NCI-H1092 (cell line): ENCODE measurements around the gene MPV17L2.
A peak's percentile ranks its signal among the peaks of the same experiment; 100 is the strongest.
"Not testable (repeated sequence)": the region's sequence is repeated elsewhere in the genome, so short reads cannot be mapped to it uniquely, and the experiment has no call there.

ENCODE experiments used
- DNase-seq: peaks from one replicate; lab custom pipeline; 2025; lab: John Stamatoyannopoulos, UW

Gene MPV17L2

GRCh38 chr19:18193388-18194180, 566 bp downstream of the MPV17L2 start:
- no peak for DNase-seq

- DNase-seq: no peak
These were observed 1.1 kb downstream of the MPV17L2 start for GRCh38 chr19:18194181-18194530.

DNA sequence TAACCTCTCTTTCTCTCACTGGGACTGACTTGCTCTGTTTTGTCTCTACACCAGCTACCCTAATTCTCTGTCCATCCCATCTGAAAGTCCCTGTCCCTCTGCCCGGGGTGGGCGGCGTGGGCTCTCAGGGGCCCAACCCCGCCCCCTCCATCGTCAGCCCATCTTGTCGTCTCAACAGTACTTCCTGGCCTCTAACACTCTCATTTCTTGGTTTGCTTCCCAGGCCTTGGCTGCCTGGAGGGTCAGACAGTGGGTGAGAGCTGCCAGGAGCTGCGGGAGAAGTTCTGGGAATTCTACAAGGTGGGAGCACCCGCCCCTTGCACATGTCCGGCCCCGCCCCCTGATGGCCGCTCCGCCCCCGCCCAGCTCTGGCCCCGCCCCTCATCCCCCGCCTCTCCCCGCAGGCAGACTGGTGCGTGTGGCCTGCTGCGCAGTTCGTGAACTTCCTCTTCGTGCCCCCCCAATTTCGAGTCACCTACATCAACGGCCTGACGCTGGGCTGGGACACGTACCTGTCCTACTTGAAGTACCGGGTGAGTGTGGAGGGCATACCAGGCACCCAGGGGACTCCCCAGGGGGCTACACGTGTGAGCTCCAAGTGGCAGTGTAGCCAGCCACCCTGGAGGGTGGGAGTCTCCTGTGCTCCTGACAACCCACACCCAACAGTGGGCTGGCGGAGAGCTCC, 1.7 kb downstream of the MPV17L2 start:
- DNase-seq: no peak

- no peak for DNase-seq
These were observed 3.5 kb downstream of the MPV17L2 start for GRCh38 chr19:18196511-18196845.

- DNase-seq: no peak
These were observed 4.3 kb downstream of the MPV17L2 start for GRCh38 chr19:18197306-18197705.

DNA sequence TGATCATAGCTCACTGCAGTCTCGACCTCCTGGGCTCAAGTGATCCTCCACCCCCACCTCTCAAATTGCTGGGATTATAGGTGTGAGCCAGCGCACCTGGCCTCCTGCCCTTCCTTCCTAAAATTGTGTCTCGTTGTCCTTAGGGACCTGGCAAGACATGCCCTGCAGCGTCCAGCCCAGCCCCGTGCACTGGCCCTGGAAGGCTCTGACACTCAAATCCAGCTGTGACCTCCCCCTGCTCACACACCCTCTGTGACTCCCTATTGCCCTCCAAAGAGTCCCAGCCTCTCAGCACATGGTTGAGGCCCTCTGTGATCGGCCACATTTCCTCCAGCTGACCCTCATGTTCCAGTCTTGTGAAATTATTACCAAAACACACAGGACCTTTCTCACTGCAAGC, 4.9 kb downstream of the MPV17L2 start:
- DNase-seq: no peak

GRCh38 chr19:18198374-18198773, 5.4 kb downstream of the MPV17L2 start:
- DNase-seq: no peak

DNA sequence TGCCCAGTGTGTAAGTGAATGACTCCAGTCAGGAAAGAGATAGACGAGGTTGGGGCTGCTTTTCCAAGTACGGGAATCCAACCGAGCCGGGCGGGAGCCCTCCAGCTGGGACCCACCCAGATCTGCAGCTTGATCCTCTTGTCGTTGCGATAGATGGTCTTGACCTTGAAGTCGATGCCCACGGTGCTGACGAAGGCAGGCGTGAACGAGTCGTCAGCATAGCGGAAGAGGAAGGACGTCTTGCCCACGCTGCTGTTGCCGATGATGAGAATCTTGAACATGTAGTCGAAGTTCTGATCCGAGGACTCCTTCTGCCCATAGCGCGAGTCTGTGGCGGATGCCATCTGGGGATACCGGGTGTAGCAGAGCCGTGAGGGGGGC, 9.4 kb downstream of the MPV17L2 start:
- no peak for DNase-seq

DNA sequence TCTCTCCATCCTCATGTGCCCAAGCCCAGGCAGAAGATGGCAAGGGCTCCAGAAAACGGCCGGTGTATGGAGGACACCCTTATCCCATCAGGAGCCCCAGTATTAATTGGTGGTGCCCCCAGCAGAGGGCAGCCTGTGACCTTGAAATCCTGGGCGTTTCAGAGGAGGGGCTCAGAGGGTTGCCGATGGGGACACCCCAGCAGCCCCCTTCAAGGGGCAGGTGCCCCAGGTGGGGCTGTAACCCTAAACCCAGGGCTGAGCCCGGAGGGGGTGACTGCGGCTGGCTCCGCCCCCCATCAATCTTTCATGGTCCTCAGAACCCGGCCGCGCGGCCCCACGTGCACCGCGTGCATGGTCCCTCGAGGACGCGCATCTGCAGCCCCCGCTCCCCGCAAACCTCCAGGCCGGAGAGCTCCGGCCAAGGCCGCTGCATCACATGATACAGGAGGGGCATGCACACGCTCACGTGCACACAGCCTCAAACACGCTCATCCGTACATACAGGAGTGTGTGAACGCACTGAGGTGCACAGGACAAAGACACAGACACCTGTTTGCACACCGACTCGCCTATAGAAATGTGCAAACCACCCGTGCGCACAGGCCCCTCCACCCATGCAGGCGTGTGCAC, 9.9 kb downstream of the MPV17L2 start:
- peak; percentile 26 for DNase-seq

- DNase-seq: no peak
These were observed 10.4 kb downstream of the MPV17L2 start for GRCh38 chr19:18203408-18203862.

DNA sequence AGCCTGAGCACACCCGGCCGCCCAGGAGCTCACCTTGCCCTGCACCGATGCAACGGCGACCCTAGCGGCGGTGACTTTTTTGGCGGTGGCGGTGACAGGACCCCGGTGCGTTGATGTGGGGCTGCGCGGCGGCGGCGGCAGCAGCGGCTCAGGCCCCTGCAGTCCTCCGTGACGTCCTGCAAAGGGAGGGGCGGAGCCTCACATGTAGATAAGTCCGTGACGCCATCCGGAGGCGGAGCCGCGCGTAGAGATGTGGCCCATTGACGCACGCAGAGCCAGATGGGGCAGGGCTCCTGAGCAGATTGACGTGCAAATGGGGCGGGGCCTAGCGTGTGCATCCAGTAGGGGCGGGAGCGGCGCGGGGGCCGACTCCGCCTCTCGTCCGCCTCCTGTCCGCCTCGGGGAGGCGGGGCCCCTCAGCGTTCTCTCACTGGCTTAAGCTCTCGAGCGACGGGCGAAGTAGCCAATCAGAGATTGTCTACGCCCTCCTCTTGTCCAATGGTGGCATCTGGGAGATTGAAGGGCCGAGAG, 10.9 kb downstream of the MPV17L2 start, which contains the start of gene RAB3A:
Gene RAB3A (minus strand): TSS at position 180 of the 531 bp plus-strand sequence. CDS start 1,302 bp downstream, outside the sequence.
- peak; percentile 100 for DNase-seq

DNA sequence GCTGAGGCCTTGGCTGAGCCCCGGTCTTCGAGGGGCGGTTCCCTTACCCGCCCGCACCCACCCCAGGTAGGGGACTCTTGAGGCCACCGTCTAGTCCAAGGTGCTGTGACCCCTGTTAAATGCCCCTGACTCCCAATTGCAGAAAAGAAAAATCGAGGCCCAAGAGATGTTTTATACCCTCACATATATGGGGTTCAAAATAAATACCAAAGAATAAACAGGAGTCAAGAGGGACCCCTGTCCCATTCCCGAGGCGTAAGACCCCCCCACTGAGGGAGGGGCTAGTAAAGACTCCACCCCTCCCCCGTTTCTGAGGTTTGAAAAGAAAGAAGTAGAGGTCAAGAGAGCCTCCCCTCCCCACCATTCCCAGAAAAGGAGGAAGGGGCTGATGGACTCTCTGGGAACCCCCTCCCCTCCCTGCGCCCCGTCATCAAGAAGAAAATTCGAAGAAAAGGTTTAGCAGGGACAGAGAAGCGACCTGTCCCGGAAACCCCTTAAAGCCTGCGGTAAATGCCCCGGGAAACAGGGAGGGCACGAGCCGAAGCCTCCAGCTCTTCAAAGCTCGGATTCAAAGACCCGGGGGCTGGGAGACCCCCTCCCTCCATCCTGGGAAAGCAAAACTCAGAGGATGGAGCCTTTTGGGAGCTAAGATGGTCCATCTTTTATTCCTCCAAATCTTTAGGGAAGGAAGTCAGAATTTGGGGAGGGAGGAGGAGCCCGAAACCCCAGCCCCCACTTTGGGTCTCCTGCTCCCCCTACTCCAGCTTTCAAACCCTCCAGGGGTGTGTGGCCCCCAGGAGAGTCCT, 11.6 kb downstream of the MPV17L2 start:
- peak; percentile 66 for DNase-seq

GRCh38 chr19:18205200-18205892, 12.3 kb downstream of the MPV17L2 start:
- DNase-seq: no peak

GRCh38 chr19:18206018-18206417, 13.0 kb downstream of the MPV17L2 start:
- DNase-seq: no peak

DNA sequence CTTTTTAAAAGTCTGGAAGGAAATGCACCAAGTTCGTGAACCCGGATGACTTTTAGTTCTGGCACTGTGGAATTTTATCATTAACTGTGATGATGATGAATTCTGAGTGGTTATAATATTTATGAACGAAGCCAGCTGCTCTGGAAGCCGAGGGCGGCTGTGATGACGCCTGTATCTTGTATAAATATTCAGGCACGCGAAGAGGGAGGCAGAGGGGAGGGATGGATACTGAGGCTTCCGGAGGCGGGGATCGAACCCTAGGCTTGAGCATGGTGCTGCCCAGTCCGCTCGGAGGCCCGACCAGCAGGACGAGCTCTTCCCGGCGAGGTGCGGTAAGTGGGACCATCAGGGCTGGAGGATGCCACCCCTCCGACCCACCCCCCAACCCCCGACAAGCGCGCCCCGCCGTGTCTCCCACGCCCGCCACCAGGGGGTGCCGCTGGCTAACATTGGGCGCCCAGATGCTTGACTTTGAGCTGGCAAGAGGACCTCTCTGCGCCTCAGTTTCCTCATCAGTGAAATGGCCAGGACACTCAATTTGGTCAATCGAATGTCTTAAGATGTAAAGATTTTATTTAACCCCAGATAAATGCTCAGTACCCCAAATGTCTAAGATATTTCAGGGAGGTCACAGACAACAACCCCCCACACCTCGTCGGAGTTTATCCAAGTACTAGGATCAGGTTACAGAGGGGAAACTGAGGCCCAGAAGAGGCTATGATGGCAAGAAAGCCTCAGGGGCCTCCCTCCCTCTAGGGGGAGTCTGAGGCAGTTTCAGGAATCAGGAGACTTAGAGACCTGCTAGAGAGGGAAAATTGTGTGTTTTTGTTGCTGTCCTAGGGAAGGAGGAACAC, 15.3 kb downstream of the MPV17L2 start:
- no peak for DNase-seq

DNA sequence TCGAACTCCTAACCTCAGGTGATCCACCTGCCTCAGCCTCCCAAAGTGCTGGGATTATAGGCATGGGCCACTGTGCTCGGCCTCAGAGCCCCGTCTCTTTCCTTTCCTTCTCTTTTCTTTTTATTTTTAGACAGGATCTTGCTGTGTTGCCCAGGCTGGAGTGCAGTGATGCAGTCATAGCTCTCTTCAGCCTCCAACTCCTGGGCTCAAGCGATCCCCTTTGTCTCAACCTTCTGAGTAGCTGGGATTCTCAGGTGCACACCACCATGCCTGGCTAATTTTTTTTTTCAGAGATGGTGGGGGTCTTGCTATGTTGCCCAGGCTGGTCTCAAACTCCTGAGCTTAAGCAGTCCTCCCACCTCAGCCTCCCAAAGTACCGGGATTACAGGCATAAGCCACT, 16.9 kb downstream of the MPV17L2 start:
- DNase-seq: not testable (repeated sequence)

DNA sequence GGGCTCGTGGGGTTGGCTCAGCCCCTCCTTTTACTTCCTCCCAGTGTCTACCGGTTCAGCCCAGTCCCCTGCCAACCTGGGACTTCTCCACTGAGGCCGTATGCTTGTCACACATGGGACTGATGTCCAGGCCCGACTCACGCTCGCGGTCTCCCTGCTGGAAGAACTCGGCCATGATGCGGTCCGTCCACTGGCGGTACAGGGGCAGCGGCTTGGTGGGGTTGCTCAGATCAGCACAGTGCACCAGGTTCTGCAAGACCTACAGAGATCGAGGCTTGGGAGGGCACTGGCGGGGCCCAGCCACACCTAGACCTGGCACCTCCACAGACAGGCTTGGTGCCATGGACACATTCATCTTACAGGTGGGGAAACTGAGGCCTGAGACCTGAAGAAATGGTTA, 18.7 kb downstream of the MPV17L2 start:
- DNase-seq: no peak

- no peak for DNase-seq
These were observed 21.9 kb downstream of the MPV17L2 start for GRCh38 chr19:18214779-18215433.

DNA sequence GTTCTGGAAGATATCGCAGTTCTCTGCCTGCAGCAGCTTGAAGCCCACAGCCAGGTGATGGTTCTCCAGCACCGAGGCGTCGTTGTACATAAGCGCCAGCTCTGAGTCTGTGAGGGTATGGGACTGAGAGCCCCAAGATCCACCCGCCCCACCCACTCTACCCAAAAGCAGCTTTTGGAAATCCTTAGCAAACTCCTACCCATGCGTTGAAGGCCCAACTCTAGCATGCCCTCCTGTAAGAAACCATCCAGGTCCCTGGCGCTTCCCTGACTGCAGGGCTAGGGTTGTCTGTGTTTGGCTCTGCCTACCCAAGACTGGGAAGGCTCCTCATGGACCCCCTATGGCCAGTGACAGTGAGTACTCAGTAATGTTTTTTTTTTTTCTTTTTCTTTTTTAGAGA, 23.8 kb downstream of the MPV17L2 start:
- no peak for DNase-seq

DNA sequence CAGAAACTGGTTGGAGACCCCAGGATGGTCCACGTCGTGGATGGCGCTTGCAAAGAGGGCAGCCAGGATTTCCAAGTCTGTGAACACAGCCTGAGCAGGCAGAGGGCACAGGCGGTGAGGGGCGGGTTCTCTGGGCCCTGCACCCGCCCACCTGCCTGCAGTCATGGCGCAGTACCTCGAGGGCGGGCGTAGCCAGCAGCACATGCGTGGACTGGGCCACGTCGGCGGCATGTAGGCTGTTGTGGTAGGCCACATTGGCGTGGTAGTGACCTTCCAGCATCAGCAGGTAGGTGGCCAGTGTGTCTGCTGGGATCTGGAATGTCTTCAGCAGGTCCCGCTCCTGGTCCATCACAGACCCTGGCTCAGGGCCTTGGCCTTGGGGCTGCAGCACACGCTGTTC, 25.1 kb downstream of the MPV17L2 start:
- no peak for DNase-seq
